GM15510 (cell line): ENCODE data around the gene NUDT12.

ENCODE experiments used
- POLR2A ChIP-seq: IDR thresholded peaks from 3 replicates; pipeline ENCODE4 v1.6.1; 2011; ENCODE audit warnings: borderline replicate concordance; ENCODE audit not compliant: insufficient read length; ENCODE audit errors: extremely low read depth

The NUDT12 gene

GRCh38 chr5:103562453-103563157 lies at the start of gene NUDT12:
Gene NUDT12 (minus strand): TSS chr5:103562789. CDS start chr5:103560248, 2,541 bp downstream.
- TF ChIP-seq POLR2A = no peak

- no peak for TF ChIP-seq POLR2A
Observed at GRCh38 chr5:103607346-103607745, 44.8 kb upstream of the NUDT12 start.

DNA sequence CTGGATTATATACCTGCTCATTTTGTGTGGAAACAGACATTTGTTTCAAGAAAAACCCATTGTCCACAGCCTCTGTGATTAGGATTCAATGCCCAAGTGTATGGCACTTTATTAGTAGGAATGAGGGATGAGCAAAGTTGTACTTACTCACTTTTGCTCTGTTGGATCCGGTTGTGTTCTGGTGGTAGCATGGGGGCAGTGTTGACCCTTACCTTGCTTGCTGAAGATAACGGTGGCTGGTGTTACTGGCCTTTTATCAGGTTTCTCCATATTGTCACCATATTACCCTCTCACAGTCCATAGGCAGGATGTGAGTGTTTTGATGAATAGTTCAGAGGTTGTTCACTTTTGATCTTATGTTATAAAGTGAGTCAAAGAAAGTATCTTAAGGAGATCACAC lies 42.7 kb upstream of the NUDT12 start:
- TF ChIP-seq POLR2A = no peak

DNA sequence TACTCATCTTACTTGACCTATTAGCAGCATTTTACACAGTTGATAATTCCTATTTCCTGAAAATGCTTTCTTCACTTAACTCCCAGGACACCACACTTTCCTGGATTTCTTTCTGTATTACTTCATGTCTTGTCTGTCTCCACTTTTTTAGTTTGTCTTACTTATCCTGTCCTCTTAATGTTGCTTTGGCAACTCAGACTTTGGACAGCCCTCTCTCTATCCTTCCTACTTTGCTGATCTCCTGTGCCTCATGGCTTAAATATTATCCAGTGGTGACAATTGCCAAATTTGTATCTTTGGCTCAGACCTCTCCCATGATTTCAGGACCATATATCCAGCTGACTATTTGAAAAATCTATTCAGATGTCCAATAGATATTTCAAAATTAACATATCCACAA lies 39.8 kb upstream of the NUDT12 start:
- no peak for TF ChIP-seq POLR2A

DNA sequence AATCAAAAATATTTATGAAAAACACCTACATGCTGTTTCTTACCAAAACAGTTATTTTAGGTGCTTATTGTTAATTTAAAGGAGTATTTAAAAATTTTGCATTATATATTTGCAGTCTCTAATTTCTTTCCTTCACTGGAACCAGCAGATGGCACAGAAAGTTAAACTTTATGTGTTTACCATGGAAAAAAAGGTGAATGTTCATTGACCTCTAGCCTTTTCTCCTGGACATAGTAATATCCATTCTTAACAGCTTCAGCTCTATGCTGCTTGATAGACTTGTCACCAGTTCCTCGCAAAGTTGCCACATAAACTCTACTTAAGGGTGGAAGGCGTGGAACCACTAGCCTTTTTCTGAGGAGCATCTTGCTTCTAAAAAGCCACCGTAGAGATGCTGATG lies 38.7 kb upstream of the NUDT12 start:
- TF ChIP-seq POLR2A = no peak

DNA sequence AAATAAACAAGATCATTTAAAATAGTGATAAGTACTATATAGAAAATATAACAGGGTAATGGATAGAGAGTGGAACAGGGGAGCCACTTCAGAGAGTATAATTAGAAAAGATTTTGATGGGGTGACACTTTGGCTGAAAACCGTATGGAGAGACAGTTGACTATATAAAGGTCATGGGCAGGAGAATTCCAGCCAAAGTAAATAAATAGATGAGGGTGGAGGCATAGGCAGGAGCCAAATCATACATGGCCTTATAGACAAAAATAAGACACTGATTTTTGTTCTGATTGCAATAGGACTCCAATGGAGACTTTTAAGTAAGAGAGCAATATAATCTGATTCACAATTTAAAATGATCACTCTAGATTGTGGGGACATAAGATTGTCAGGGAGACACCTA lies 37.5 kb upstream of the NUDT12 start:
- TF ChIP-seq POLR2A = no peak

GRCh38 chr5:103598997-103599566 lies 36.5 kb upstream of the NUDT12 start:
- no peak for TF ChIP-seq POLR2A

GRCh38 chr5:103590221-103590620 lies 27.6 kb upstream of the NUDT12 start:
- no peak for TF ChIP-seq POLR2A

- TF ChIP-seq POLR2A = no peak
Observed at GRCh38 chr5:103589776-103590175, 27.2 kb upstream of the NUDT12 start.

- no peak for TF ChIP-seq POLR2A
Observed at GRCh38 chr5:103589357-103589756, 26.8 kb upstream of the NUDT12 start.

GRCh38 chr5:103587185-103587748 lies 24.7 kb upstream of the NUDT12 start:
- no peak for TF ChIP-seq POLR2A

- no peak for TF ChIP-seq POLR2A
Observed at GRCh38 chr5:103582364-103582763, 19.8 kb upstream of the NUDT12 start.

- TF ChIP-seq POLR2A = no peak
Observed at GRCh38 chr5:103573411-103573810, 10.8 kb upstream of the NUDT12 start.

DNA sequence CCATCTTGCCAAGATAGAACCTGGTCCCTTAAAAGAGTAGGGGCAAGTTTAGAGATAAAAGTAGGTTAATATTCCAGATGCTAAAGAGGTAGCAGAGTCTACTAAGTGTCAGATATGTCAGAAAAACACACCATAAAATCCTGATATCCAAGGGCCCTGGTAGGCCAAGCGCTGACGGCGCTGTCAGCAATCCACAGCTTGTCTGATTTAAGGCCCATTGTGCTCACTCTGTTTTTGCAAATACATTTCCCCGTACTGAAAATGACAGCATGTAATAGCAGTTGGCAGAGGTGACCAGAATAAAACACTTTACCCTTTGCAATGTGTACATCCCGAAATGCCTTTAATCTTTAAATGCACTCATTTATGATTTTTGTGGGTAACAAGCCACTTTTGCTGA lies 9.9 kb upstream of the NUDT12 start:
- TF ChIP-seq POLR2A = no peak

DNA sequence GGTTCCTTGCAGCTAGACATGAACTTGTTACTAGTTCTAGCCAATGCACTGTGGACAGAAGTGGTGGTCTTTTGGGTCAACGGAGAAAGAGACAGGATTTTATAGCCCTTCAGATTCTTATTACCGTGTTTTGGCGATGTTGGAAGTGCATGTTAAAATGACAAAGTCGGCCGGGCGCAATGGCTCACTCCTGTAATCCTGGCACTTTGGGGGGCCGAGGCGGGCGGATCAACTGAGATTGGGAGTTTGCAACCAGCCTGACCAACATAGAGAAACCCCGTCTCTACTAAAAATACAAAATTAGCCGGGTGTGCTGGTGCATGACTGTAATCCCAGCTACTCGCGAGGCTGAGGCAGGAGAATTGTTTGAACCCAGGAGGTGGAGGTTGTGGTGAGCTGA lies 9.1 kb upstream of the NUDT12 start:
- no peak for TF ChIP-seq POLR2A
